Prostate gland (tissue), 2 donors: Measurements from ENCODE around the gene CCK. TPM values are rescaled to one million over a fixed set of nuclear protein-coding genes. Genes with fewer than 3 reads are reported as not detected.
"Not testable (repeated sequence)": the region's sequence is repeated elsewhere in the genome, so short reads cannot be mapped to it uniquely, and the experiment has no call there.

Source experiments
- DNase-seq: peaks from one replicate; pipeline ENCODE4 v3.0.0-alpha.2; 2019; ENCODE audit warnings: low spot score
- H3K27ac ChIP-seq, 2 donors: fragments of 200-600 bp; sonication (generic); 2 replicates each; pipeline ENCODE4 v1.5.1; 2017 to 2019
- H3K27me3 ChIP-seq: fragments of 200-600 bp; sonication (generic); replicated peaks from 2 replicates; pipeline ENCODE4 v1.5.1; 2019; ENCODE audit not compliant: insufficient read depth
- H3K36me3 ChIP-seq, 2 donors: fragments of 200-600 bp; sonication (generic); 1 replicate in 1 of 2; 2 replicates in 1 of 2; pipeline versions ENCODE4 v1.5.1 to v1.8.1; 2017 to 2019
- H3K4me1 ChIP-seq: fragments of 200-600 bp; sonication (generic); replicated peaks from 2 replicates; pipeline ENCODE4 v1.5.1; 2019
- H3K4me3 ChIP-seq, 2 donors: fragments of 200-600 bp; sonication (generic); 2 replicates each; pipeline ENCODE4 v1.5.1; 2017 to 2019
- H3K9me3 ChIP-seq: fragments of 200-600 bp; sonication (generic); 2 replicates; pipeline ENCODE4 v1.5.1; 2017
- POLR2A ChIP-seq: fragments of 450-650 bp; IDR thresholded peaks from one replicate; pipeline ENCODE4 v1.6.1; 2016; ENCODE audit warnings: antibody characterized with exemption, mild to moderate bottlenecking
- POLR2AphosphoS5 ChIP-seq: sonication (generic); formaldehyde crosslinking; IDR thresholded peaks from one replicate; pipeline ENCODE4 v1.6.1; 2017; ENCODE audit warnings: antibody characterized with exemption
- WGBS: methylation state at CpG from one replicate; pipeline ENCODE4 v1.1.5; 2018; 5-methylcytosine and 5-hydroxymethylcytosine counted together
- intact Hi-C: fragments of 100-400 bp; cut with DNase I; formaldehyde crosslinking; loops from one replicate; pipeline ENCODE4 v1.14.2; 2022
- total RNA-seq, 2 donors: library from RNA; depleted of rRNA; stranded (reverse); fragments of >200 nt; gene quantifications; one replicate each; pipeline ENCODE4 v1.1.0, GENCODE V29; 2016
- TF ChIP-seq, protein P1 (sequence below), 4 experiments: fragments of 200-600 bp in 2 of 4; fragments of 450-650 bp in 2 of 4; sonication (generic) in 2 of 4; IDR thresholded peaks; 1 replicate in 3 of 4; 2 replicates in 1 of 4; pipeline ENCODE4 v1.5.1; 2016 to 2019; ENCODE audit warnings: antibody characterized with exemption in 4 of 4, mild to moderate bottlenecking in 2 of 4, moderate library complexity in 2 of 4

The CCK gene
- total RNA-seq, 2 donors from 2014 or later = 3.0 to 50.7 TPM

DNA sequence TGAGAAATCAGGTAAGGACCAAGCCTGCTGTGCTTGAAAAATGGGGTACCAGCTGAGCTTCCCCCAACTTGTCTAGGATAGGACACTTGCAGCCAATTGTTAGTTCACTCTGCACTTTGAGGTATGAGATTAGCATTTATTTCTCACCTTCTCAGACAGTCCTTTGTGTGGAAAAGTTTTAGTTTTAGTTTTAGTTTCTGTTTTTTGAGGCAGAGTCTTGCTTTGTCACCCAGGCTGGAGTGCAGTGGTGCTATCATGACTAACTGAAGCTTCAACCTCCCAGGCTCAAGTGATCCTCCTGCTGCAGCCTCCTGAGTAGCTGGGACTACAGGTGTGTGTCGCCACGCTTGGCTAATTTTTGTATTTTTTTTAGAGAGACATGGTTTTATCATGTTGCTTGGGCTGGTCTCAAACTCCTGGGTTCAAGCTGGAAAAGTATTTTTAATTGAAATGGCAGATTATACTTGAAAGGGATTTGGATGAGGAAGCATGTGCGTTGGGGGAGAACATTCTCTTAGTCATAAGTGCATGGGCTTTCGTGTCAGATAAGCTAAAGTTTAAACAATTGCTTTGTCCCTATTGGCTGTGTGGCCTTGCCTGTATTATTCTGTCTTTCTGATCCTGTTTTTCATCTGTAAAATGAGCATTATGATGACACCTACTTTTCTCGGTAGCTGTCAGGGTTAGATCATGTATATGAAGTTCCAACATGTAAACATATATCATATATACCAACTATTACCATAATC, 25.2 kb upstream of the CCK start:
- no peaks in the 10 kb centered on the region for H3K36me3 ChIP-seq
- TF ChIP-seq, protein P1, sequence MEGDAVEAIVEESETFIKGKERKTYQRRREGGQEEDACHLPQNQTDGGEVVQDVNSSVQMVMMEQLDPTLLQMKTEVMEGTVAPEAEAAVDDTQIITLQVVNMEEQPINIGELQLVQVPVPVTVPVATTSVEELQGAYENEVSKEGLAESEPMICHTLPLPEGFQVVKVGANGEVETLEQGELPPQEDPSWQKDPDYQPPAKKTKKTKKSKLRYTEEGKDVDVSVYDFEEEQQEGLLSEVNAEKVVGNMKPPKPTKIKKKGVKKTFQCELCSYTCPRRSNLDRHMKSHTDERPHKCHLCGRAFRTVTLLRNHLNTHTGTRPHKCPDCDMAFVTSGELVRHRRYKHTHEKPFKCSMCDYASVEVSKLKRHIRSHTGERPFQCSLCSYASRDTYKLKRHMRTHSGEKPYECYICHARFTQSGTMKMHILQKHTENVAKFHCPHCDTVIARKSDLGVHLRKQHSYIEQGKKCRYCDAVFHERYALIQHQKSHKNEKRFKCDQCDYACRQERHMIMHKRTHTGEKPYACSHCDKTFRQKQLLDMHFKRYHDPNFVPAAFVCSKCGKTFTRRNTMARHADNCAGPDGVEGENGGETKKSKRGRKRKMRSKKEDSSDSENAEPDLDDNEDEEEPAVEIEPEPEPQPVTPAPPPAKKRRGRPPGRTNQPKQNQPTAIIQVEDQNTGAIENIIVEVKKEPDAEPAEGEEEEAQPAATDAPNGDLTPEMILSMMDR (IDR thresholded peaks at IDR 0.05) = no peak
- no peak for TF ChIP-seq POLR2A
- no peak for TF ChIP-seq POLR2AphosphoS5
- DNase-seq = no peak
- WGBS = 86% methylated on average over 5 of the region's 5 CpGs
- intact Hi-C loops = no loop called here
- no peaks in the 10 kb centered on the region for H3K27me3 ChIP-seq
- H3K9me3 ChIP-seq = no peaks in the 10 kb centered on the region
- no peak overlapping the region for H3K4me3 ChIP-seq
- H3K27ac ChIP-seq = no peak overlapping the region
- no peaks in the 10 kb centered on the region for H3K4me1 ChIP-seq

DNA sequence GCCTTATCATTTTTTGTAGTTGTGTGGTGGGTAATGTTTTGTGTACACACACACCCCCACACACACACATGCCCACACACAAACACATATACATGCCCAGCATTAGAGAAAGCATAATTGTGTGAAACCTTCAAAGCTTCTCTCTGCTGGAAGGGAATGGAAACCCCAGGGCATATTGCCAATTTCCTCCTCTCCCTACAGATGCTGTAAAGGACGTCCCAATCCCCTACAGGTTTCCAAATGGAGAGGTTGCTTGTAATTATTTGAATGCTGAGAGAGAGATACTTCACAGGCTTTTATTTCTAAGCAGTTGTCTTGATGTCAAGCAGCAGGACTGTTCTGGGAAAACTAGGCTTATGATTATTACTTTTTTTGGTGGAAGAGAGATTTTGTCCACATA, 23.0 kb upstream of the CCK start:
- Histone ChIP-seq H3K27me3 (no peaks in the 10 kb centered on the region), H3K36me3 (no peaks in the 10 kb centered on the region), H3K27ac (no peak overlapping the region), H3K9me3 (no peaks in the 10 kb centered on the region), H3K4me3 (no peak overlapping the region), H3K4me1 (no peaks in the 10 kb centered on the region)
- TF ChIP-seq POLR2AphosphoS5 (no peak), POLR2A (no peak)
- TF ChIP-seq, protein P1 (IDR thresholded peaks at IDR 0.05) = no peak
- intact Hi-C loops = no loop called here
- WGBS = 4% methylated on average over 1 of the region's 1 CpG
- DNase-seq = no peak

DNA sequence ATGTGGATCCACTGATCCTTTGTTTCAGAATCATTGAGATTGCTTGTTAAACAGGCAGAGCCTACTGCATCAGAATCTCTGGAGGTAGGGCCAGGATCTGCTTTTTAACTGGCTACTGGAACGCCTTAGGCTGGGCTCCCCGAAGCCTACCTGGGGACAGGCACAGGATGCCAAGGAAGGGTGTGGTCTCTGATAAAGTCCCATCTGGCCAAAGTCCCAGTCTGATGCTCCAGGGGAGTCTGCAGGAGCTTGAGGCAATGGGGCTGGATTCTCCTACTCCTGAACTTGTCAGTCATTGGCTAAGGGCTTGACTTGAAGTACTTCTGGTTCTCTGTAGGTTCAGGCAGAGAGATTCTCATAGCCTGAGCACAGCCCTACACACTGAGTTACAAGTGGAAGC, 22.4 kb upstream of the CCK start:
- 75% methylated on average over 2 of the region's 2 CpGs for WGBS
- H3K4me1 ChIP-seq = no peaks in the 10 kb centered on the region
- H3K4me3 ChIP-seq = no peak overlapping the region
- H3K27me3 ChIP-seq = no peaks in the 10 kb centered on the region
- H3K36me3 ChIP-seq = no peaks in the 10 kb centered on the region
- intact Hi-C loops = no loop called here
- TF ChIP-seq POLR2AphosphoS5 (no peak), POLR2A (no peak)
- TF ChIP-seq, protein P1 (IDR thresholded peaks at IDR 0.05) = no peak
- H3K9me3 ChIP-seq = no peaks in the 10 kb centered on the region
- no peak overlapping the region for H3K27ac ChIP-seq
- DNase-seq = no peak

DNA sequence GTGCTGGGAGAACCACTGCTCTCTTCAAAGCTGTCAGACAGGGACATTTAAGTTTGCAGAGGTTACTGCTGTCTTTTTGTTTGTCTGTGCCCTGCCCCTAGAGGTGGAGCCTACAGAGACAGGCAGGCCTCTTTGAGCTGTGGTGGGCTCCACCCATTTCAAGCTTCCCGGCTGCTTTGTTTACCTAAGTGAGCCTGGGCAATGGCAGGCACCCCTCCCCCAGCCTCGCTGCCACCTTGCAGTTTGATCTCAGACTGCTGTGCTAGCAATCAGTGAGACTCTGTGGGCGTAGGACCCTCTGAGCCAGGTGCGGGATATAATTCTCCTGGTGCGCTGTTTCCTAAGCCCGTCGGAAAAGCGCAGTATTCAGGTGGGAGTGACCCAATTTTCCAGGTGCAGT, 21.4 kb upstream of the CCK start:
- H3K27me3 ChIP-seq, intact Hi-C loops, H3K9me3 ChIP-seq, H3K4me3 ChIP-seq, DNase-seq, H3K4me1 ChIP-seq, H3K27ac ChIP-seq, H3K36me3 ChIP-seq: not testable (repeated sequence)
- 70% methylated on average over 8 of the region's 8 CpGs for WGBS

DNA sequence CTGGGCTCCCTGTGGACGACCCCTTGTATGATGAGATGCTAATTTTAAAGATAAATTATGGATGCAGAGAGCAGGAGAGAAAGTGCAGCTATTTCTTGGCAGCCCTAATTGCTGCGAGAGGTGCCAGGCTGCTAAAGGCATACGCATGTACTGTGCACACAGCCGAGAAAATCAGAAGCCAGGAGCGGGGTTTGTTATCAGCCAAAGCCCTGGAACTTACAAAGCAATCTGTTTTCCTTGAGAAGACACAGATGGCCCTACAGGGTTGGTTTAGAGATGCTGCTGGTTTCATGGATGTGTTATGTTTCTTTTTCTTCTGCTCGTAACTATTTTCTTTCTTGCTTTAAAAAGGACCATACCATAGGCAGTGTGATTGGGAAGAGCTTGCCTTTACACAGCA, 11.7 kb upstream of the CCK start:
- TF ChIP-seq POLR2AphosphoS5 = no peak
- no peak for TF ChIP-seq POLR2A
- TF ChIP-seq, protein P1 (IDR thresholded peaks at IDR 0.05) = no peak
- no peak for DNase-seq
- Histone ChIP-seq H3K27me3 (no peaks in the 10 kb centered on the region), H3K36me3 (no peaks in the 10 kb centered on the region), H3K4me3 (no peak overlapping the region), H3K4me1 (no peaks in the 10 kb centered on the region), H3K27ac (no peak overlapping the region), H3K9me3 (no peaks in the 10 kb centered on the region)
- 50% methylated on average over 6 of the region's 6 CpGs for WGBS
- intact Hi-C loops = no loop called here
